ENCODE results near the gene URI1.
"Not testable (repeated sequence)": the region's sequence is repeated elsewhere in the genome, so short reads cannot be mapped to it uniquely, and the experiment has no call there.

URI1 gene

GRCh38 chr19:29940971-29941585 lies 961 bp upstream of the URI1 start:
- FAIRE-seq (no peak), DNase-seq (ENCODE audit: insufficient read length, low spot score) (no peak)

- FAIRE-seq, result no peak
Observed at GRCh38 chr19:29942404-29943261, 594 bp downstream of the URI1 start.

GRCh38 chr19:29943615-29944014 lies 1.6 kb downstream of the URI1 start:
- FAIRE-seq (no peak), DNase-seq (ENCODE audit: insufficient read length, low spot score) (no peak)

More at GRCh38 chr19:29942404-29943261, 594 bp downstream of the URI1 start:
- peak; percentile 39 for DNase-seq (ENCODE audit: insufficient read length, low spot score)

GRCh38 chr19:29944390-29945012 lies 2.5 kb downstream of the URI1 start:
- FAIRE-seq (no peak), DNase-seq (ENCODE audit: insufficient read length, low spot score) (no peak)

GRCh38 chr19:29945017-29945416 lies 3.0 kb downstream of the URI1 start:
- DNase-seq (ENCODE audit: insufficient read length, low spot score) (no peak), FAIRE-seq (no peak)

GRCh38 chr19:29945433-29945832 lies 3.4 kb downstream of the URI1 start:
- DNase-seq (ENCODE audit: insufficient read length, low spot score), result no peak

GRCh38 chr19:29946645-29947044 lies 4.6 kb downstream of the URI1 start:
- DNase-seq (ENCODE audit: insufficient read length, low spot score) (no peak), FAIRE-seq (no peak)

More at GRCh38 chr19:29945433-29945832, 3.4 kb downstream of the URI1 start:
- FAIRE-seq, result no peak

GRCh38 chr19:29947871-29948270 lies 5.8 kb downstream of the URI1 start:
- FAIRE-seq (no peak), DNase-seq (ENCODE audit: insufficient read length, low spot score) (no peak)

GRCh38 chr19:29948759-29949470 lies 6.9 kb downstream of the URI1 start:
- DNase-seq (ENCODE audit: insufficient read length, low spot score); FAIRE-seq: not testable (repeated sequence)

GRCh38 chr19:29952177-29952576 lies 10.1 kb downstream of the URI1 start:
- DNase-seq (ENCODE audit: insufficient read length, low spot score) (no peak), FAIRE-seq (no peak)

GRCh38 chr19:29952646-29953045 lies 10.6 kb downstream of the URI1 start:
- FAIRE-seq, result no peak

GRCh38 chr19:29953352-29954247 lies 11.6 kb downstream of the URI1 start:
- no peak for FAIRE-seq
- no peak for DNase-seq (ENCODE audit: insufficient read length, low spot score)

More at GRCh38 chr19:29952646-29953045, 10.6 kb downstream of the URI1 start:
- no peak for DNase-seq (ENCODE audit: insufficient read length, low spot score)

GRCh38 chr19:29956855-29957254 lies 14.8 kb downstream of the URI1 start:
- no peak for DNase-seq (ENCODE audit: insufficient read length, low spot score)
- no peak for FAIRE-seq

GRCh38 chr19:29961311-29961710 lies 19.3 kb downstream of the URI1 start:
- DNase-seq (ENCODE audit: insufficient read length, low spot score) (no peak), FAIRE-seq (no peak)

GRCh38 chr19:29962793-29963192 lies 20.8 kb downstream of the URI1 start:
- no peak for DNase-seq (ENCODE audit: insufficient read length, low spot score)
- no peak for FAIRE-seq

- no peak for DNase-seq (ENCODE audit: insufficient read length, low spot score)
- FAIRE-seq, result no peak
Observed at GRCh38 chr19:29963576-29963975, 21.5 kb downstream of the URI1 start.

- DNase-seq (ENCODE audit: insufficient read length, low spot score) (no peak), FAIRE-seq (no peak)
Observed at GRCh38 chr19:29964171-29964570, 22.1 kb downstream of the URI1 start.

- FAIRE-seq (no peak), DNase-seq (ENCODE audit: insufficient read length, low spot score) (peak; percentile 18)
Observed at GRCh38 chr19:29965492-29965891, 23.5 kb downstream of the URI1 start.

GRCh38 chr19:29966142-29966541 lies 24.1 kb downstream of the URI1 start:
- not testable (repeated sequence) for DNase-seq (ENCODE audit: insufficient read length, low spot score); FAIRE-seq

Measured in HTR-8/SVneo (cell line).